ENCODE data around the gene MIPEP.

The MIPEP gene

GRCh38 chr13:23888658-23889614, at the start of gene MIPEP:
TSS of gene MIPEP (minus strand) at chr13:23889400. CDS start at chr13:23889320, 80 bp downstream.
- Histone ChIP-seq H3K9ac (ENCODE audit: low read length in 5 of 5) (peak within 1 kb of the TSS; percentile 28 to 97 (median 86)), H3K9me3 (ENCODE audit: control insufficient read depth in 5 of 5, low read length in 5 of 5) (no peaks in the 10 kb centered on the region), H3K27me3 (ENCODE audit: control insufficient read depth in 5 of 5, insufficient read depth in 4 of 5, low read length in 5 of 5) (no peaks in the 10 kb centered on the region), H3K27ac (ENCODE audit: low read depth, low read length) (peak within 1 kb of the TSS; percentile 84), H3K36me3 (ENCODE audit: control insufficient read depth in 5 of 5, insufficient read depth in 5 of 5, low read length in 5 of 5) (peaks cover 7 to 8% (median 8%) of the 10 kb centered on the region in 5 donors), H3K4me1 (ENCODE audit: control insufficient read depth in 5 of 5, insufficient read depth in 5 of 5, low read length in 5 of 5) (peaks cover 5 to 21% (median 18%) of the 10 kb centered on the region in 5 donors), H3K4me3 (ENCODE audit: low read depth in 1 of 5, low read length in 5 of 5) (peak within 1 kb of the TSS; percentile 90 to 98 (median 94))

GRCh38 chr13:23934520-23934919, 45.3 kb upstream of the MIPEP start:
- no peak overlapping the region for H3K4me3 ChIP-seq (ENCODE audit: low read depth in 1 of 5, low read length in 5 of 5)
- no peak overlapping the region for H3K27ac ChIP-seq (ENCODE audit: low read depth, low read length)
- H3K4me1 ChIP-seq (ENCODE audit: control insufficient read depth in 5 of 5, insufficient read depth in 5 of 5, low read length in 5 of 5), result no peaks in the 10 kb centered on the region
- peaks cover 0 to 2% (median 0%) of the 10 kb centered on the region in 5 donors for H3K9me3 ChIP-seq (ENCODE audit: control insufficient read depth in 5 of 5, low read length in 5 of 5)
- H3K27me3 ChIP-seq (ENCODE audit: control insufficient read depth in 5 of 5, insufficient read depth in 4 of 5, low read length in 5 of 5), result peaks cover 0 to 5% (median 0%) of the 10 kb centered on the region in 5 donors
- H3K9ac ChIP-seq (ENCODE audit: low read length in 5 of 5), result no peak overlapping the region
- H3K36me3 ChIP-seq (ENCODE audit: control insufficient read depth in 5 of 5, insufficient read depth in 5 of 5, low read length in 5 of 5), result no peaks in the 10 kb centered on the region

GRCh38 chr13:23928985-23929384, 39.8 kb upstream of the MIPEP start:
- Histone ChIP-seq H3K9ac (ENCODE audit: low read length in 5 of 5) (no peak overlapping the region), H3K4me3 (ENCODE audit: low read depth in 1 of 5, low read length in 5 of 5) (no peak overlapping the region), H3K27ac (ENCODE audit: low read depth, low read length) (no peak overlapping the region), H3K27me3 (ENCODE audit: control insufficient read depth in 5 of 5, insufficient read depth in 4 of 5, low read length in 5 of 5) (no peaks in the 10 kb centered on the region), H3K9me3 (ENCODE audit: control insufficient read depth in 5 of 5, low read length in 5 of 5) (no peaks in the 10 kb centered on the region), H3K36me3 (ENCODE audit: control insufficient read depth in 5 of 5, insufficient read depth in 5 of 5, low read length in 5 of 5) (no peaks in the 10 kb centered on the region), H3K4me1 (ENCODE audit: control insufficient read depth in 5 of 5, insufficient read depth in 5 of 5, low read length in 5 of 5) (no peaks in the 10 kb centered on the region)

GRCh38 chr13:23923031-23923430, 33.8 kb upstream of the MIPEP start:
- no peaks in the 10 kb centered on the region for H3K9me3 ChIP-seq (ENCODE audit: control insufficient read depth in 5 of 5, low read length in 5 of 5)
- no peak overlapping the region for H3K9ac ChIP-seq (ENCODE audit: low read length in 5 of 5)
- no peak overlapping the region for H3K4me3 ChIP-seq (ENCODE audit: low read depth in 1 of 5, low read length in 5 of 5)
- peaks cover 0 to 8% (median 0%) of the 10 kb centered on the region in 5 donors for H3K4me1 ChIP-seq (ENCODE audit: control insufficient read depth in 5 of 5, insufficient read depth in 5 of 5, low read length in 5 of 5)
- no peaks in the 10 kb centered on the region for H3K36me3 ChIP-seq (ENCODE audit: control insufficient read depth in 5 of 5, insufficient read depth in 5 of 5, low read length in 5 of 5)
- H3K27ac ChIP-seq (ENCODE audit: low read depth, low read length), result no peak overlapping the region
- H3K27me3 ChIP-seq (ENCODE audit: control insufficient read depth in 5 of 5, insufficient read depth in 4 of 5, low read length in 5 of 5), result no peaks in the 10 kb centered on the region

- Histone ChIP-seq H3K9ac (ENCODE audit: low read length in 5 of 5) (no peak overlapping the region), H3K27me3 (ENCODE audit: control insufficient read depth in 5 of 5, insufficient read depth in 4 of 5, low read length in 5 of 5) (no peaks in the 10 kb centered on the region), H3K4me3 (ENCODE audit: low read depth in 1 of 5, low read length in 5 of 5) (no peak overlapping the region), H3K36me3 (ENCODE audit: control insufficient read depth in 5 of 5, insufficient read depth in 5 of 5, low read length in 5 of 5) (no peaks in the 10 kb centered on the region), H3K9me3 (ENCODE audit: control insufficient read depth in 5 of 5, low read length in 5 of 5) (no peaks in the 10 kb centered on the region), H3K27ac (ENCODE audit: low read depth, low read length) (no peak overlapping the region), H3K4me1 (ENCODE audit: control insufficient read depth in 5 of 5, insufficient read depth in 5 of 5, low read length in 5 of 5) (peaks cover 0 to 8% (median 0%) of the 10 kb centered on the region in 5 donors)
Observed at GRCh38 chr13:23922005-23922932, 33.1 kb upstream of the MIPEP start.

- Histone ChIP-seq H3K9ac (ENCODE audit: low read length in 5 of 5) (no peak overlapping the region), H3K4me3 (ENCODE audit: low read depth in 1 of 5, low read length in 5 of 5) (no peak overlapping the region)
Observed at GRCh38 chr13:23921451-23921888, 32.3 kb upstream of the MIPEP start.

GRCh38 chr13:23919006-23919405, 29.8 kb upstream of the MIPEP start:
- Histone ChIP-seq H3K27me3 (ENCODE audit: control insufficient read depth in 5 of 5, insufficient read depth in 4 of 5, low read length in 5 of 5) (peaks cover 0 to 3% (median 0%) of the 10 kb centered on the region in 5 donors), H3K27ac (ENCODE audit: low read depth, low read length) (no peak overlapping the region), H3K9ac (ENCODE audit: low read length in 5 of 5) (no peak overlapping the region), H3K36me3 (ENCODE audit: control insufficient read depth in 5 of 5, insufficient read depth in 5 of 5, low read length in 5 of 5) (no peaks in the 10 kb centered on the region), H3K4me1 (ENCODE audit: control insufficient read depth in 5 of 5, insufficient read depth in 5 of 5, low read length in 5 of 5) (peaks cover 0 to 8% (median 0%) of the 10 kb centered on the region in 5 donors), H3K4me3 (ENCODE audit: low read depth in 1 of 5, low read length in 5 of 5) (no peak overlapping the region), H3K9me3 (ENCODE audit: control insufficient read depth in 5 of 5, low read length in 5 of 5) (no peaks in the 10 kb centered on the region)

More at GRCh38 chr13:23921451-23921888, 32.3 kb upstream of the MIPEP start:
- no peak overlapping the region for H3K27ac ChIP-seq (ENCODE audit: low read depth, low read length)
- peaks cover 0 to 8% (median 0%) of the 10 kb centered on the region in 5 donors for H3K4me1 ChIP-seq (ENCODE audit: control insufficient read depth in 5 of 5, insufficient read depth in 5 of 5, low read length in 5 of 5)
- no peaks in the 10 kb centered on the region for H3K36me3 ChIP-seq (ENCODE audit: control insufficient read depth in 5 of 5, insufficient read depth in 5 of 5, low read length in 5 of 5)
- no peaks in the 10 kb centered on the region for H3K27me3 ChIP-seq (ENCODE audit: control insufficient read depth in 5 of 5, insufficient read depth in 4 of 5, low read length in 5 of 5)
- no peaks in the 10 kb centered on the region for H3K9me3 ChIP-seq (ENCODE audit: control insufficient read depth in 5 of 5, low read length in 5 of 5)

GRCh38 chr13:23918208-23918607, 29.0 kb upstream of the MIPEP start:
- Histone ChIP-seq H3K4me1 (ENCODE audit: control insufficient read depth in 5 of 5, insufficient read depth in 5 of 5, low read length in 5 of 5) (peaks cover 0 to 8% (median 0%) of the 10 kb centered on the region in 5 donors), H3K27me3 (ENCODE audit: control insufficient read depth in 5 of 5, insufficient read depth in 4 of 5, low read length in 5 of 5) (peaks cover 0 to 3% (median 0%) of the 10 kb centered on the region in 5 donors), H3K9ac (ENCODE audit: low read length in 5 of 5) (no peak overlapping the region), H3K9me3 (ENCODE audit: control insufficient read depth in 5 of 5, low read length in 5 of 5) (no peaks in the 10 kb centered on the region), H3K27ac (ENCODE audit: low read depth, low read length) (no peak overlapping the region), H3K4me3 (ENCODE audit: low read depth in 1 of 5, low read length in 5 of 5) (no peak overlapping the region), H3K36me3 (ENCODE audit: control insufficient read depth in 5 of 5, insufficient read depth in 5 of 5, low read length in 5 of 5) (no peaks in the 10 kb centered on the region)

GRCh38 chr13:23915308-23915707, 26.1 kb upstream of the MIPEP start:
- Histone ChIP-seq H3K4me1 (ENCODE audit: control insufficient read depth in 5 of 5, insufficient read depth in 5 of 5, low read length in 5 of 5) (no peaks in the 10 kb centered on the region), H3K9ac (ENCODE audit: low read length in 5 of 5) (no peak overlapping the region), H3K27me3 (ENCODE audit: control insufficient read depth in 5 of 5, insufficient read depth in 4 of 5, low read length in 5 of 5) (peaks cover 0 to 3% (median 0%) of the 10 kb centered on the region in 5 donors), H3K27ac (ENCODE audit: low read depth, low read length) (no peak overlapping the region), H3K36me3 (ENCODE audit: control insufficient read depth in 5 of 5, insufficient read depth in 5 of 5, low read length in 5 of 5) (no peaks in the 10 kb centered on the region), H3K4me3 (ENCODE audit: low read depth in 1 of 5, low read length in 5 of 5) (no peak overlapping the region), H3K9me3 (ENCODE audit: control insufficient read depth in 5 of 5, low read length in 5 of 5) (no peaks in the 10 kb centered on the region)

Data from subcutaneous abdominal adipose tissue (tissue), 5 donors.